Measurements from ENCODE around the gene STXBP1.

The STXBP1 gene

GRCh38 chr9:127703289-127703946, 91.3 kb downstream of the STXBP1 start:
- TF ChIP-seq EZH2 (IDR thresholded peaks at IDR 0.05; ENCODE audit: borderline replicate concordance, low read length) (no peak), CTCF (IDR thresholded peaks at IDR 0.05; ENCODE audit: low read length) (no peak)
- H3K4me1 ChIP-seq (ENCODE audit: insufficient read depth, low read length, severe bottlenecking) = peaks cover 10% of the 10 kb centered on the region
- H3K9me2 ChIP-seq (ENCODE audit: low read depth, low read length) = no peaks in the 10 kb centered on the region
- no peak overlapping the region for H2AFZ ChIP-seq (ENCODE audit: low read length)
- no peak overlapping the region for H3K4me2 ChIP-seq (ENCODE audit: low read length)
- H3K36me3 ChIP-seq (ENCODE audit: insufficient read depth, low read length) = no peaks in the 10 kb centered on the region
- no peaks in the 10 kb centered on the region; the same call in 1 of the 2 replicates for H3F3A ChIP-seq (ENCODE audit: insufficient read depth, low read length)
- no peaks in the 10 kb centered on the region for H3K79me2 ChIP-seq (ENCODE audit: insufficient read depth, low read length)
- H3K27ac ChIP-seq (ENCODE audit: low read depth, low read length, poor library complexity, severe bottlenecking) = no peak overlapping the region
- H3K9me3 ChIP-seq (ENCODE audit: low read length) = no peaks in the 10 kb centered on the region
- 0 out of 2 replicates have a peak, but pooled peaks cover 4% of the 10 kb centered on the region for H3K27me3 ChIP-seq (ENCODE audit: insufficient read depth, low read length)
- no peak overlapping the region for H3K4me3 ChIP-seq (ENCODE audit: low read depth, low read length, poor library complexity, severe bottlenecking)
- no peak overlapping the region for H3K9ac ChIP-seq (ENCODE audit: low read length)
- H4K20me1 ChIP-seq (ENCODE audit: insufficient read depth, low read length) = no peaks in the 10 kb centered on the region

- Histone ChIP-seq H3K27me3 (ENCODE audit: insufficient read depth, low read length) (0 out of 2 replicates have a peak, but pooled peaks cover 4% of the 10 kb centered on the region), H4K20me1 (ENCODE audit: insufficient read depth, low read length) (no peaks in the 10 kb centered on the region), H3K9ac (ENCODE audit: low read length) (no peak overlapping the region), H3K79me2 (ENCODE audit: insufficient read depth, low read length) (no peaks in the 10 kb centered on the region), H3K36me3 (ENCODE audit: insufficient read depth, low read length) (no peaks in the 10 kb centered on the region), H3F3A (ENCODE audit: insufficient read depth, low read length) (no peaks in the 10 kb centered on the region; the same call in 1 of the 2 replicates), H2AFZ (ENCODE audit: low read length) (no peak overlapping the region), H3K9me2 (ENCODE audit: low read depth, low read length) (no peaks in the 10 kb centered on the region), H3K4me1 (ENCODE audit: insufficient read depth, low read length, severe bottlenecking) (no peaks in the 10 kb centered on the region), H3K4me2 (ENCODE audit: low read length) (no peak overlapping the region), H3K27ac (ENCODE audit: low read depth, low read length, poor library complexity, severe bottlenecking) (no peak overlapping the region), H3K4me3 (ENCODE audit: low read depth, low read length, poor library complexity, severe bottlenecking) (no peak overlapping the region), H3K9me3 (ENCODE audit: low read length) (no peaks in the 10 kb centered on the region)
- TF ChIP-seq EZH2 (IDR thresholded peaks at IDR 0.05; ENCODE audit: borderline replicate concordance, low read length) (no peak), CTCF (IDR thresholded peaks at IDR 0.05; ENCODE audit: low read length) (no peak)
Observed at GRCh38 chr9:127705577-127706379, 93.7 kb downstream of the STXBP1 start.

GRCh38 chr9:127706836-127707241, 94.8 kb downstream of the STXBP1 start, which contains the start of gene CFAP157:
Gene CFAP157, plus strand, starts transcription at chr9:127706988. Its CDS starts 44 bp downstream, at chr9:127707032.
- Histone ChIP-seq H3K4me3 (ENCODE audit: low read depth, low read length, poor library complexity, severe bottlenecking) (no peak within 1 kb of the TSS), H3K9ac (ENCODE audit: low read length) (no peak within 1 kb of the TSS), H3K27ac (ENCODE audit: low read depth, low read length, poor library complexity, severe bottlenecking) (no peak within 1 kb of the TSS)

More at GRCh38 chr9:127706836-127707241, 94.8 kb downstream of the STXBP1 start, which contains the start of gene CFAP157:
- H3K79me2 ChIP-seq (ENCODE audit: insufficient read depth, low read length) = no peaks in the 10 kb centered on the region
- TF ChIP-seq CTCF (IDR thresholded peaks at IDR 0.05; ENCODE audit: low read length) (no peak), EZH2 (IDR thresholded peaks at IDR 0.05; ENCODE audit: borderline replicate concordance, low read length) (no peak)
- H3F3A ChIP-seq (ENCODE audit: insufficient read depth, low read length) = no peaks in the 10 kb centered on the region
- H2AFZ ChIP-seq (ENCODE audit: low read length) = no peak within 1 kb of the TSS
- H3K27me3 ChIP-seq (ENCODE audit: insufficient read depth, low read length) = 0 out of 2 replicates have a peak, but pooled peaks cover 4% of the 10 kb centered on the region
- no peaks in the 10 kb centered on the region for H3K9me3 ChIP-seq (ENCODE audit: low read length)
- no peaks in the 10 kb centered on the region for H4K20me1 ChIP-seq (ENCODE audit: insufficient read depth, low read length)
- H3K4me2 ChIP-seq (ENCODE audit: low read length) = no peak within 1 kb of the TSS
- H3K36me3 ChIP-seq (ENCODE audit: insufficient read depth, low read length) = no peaks in the 10 kb centered on the region
- H3K4me1 ChIP-seq (ENCODE audit: insufficient read depth, low read length, severe bottlenecking) = no peaks in the 10 kb centered on the region
- H3K9me2 ChIP-seq (ENCODE audit: low read depth, low read length) = no peaks in the 10 kb centered on the region

Measured in OCI-LY1 (cell line).